HG02571 (cell line): ENCODE results near the gene PPM1H.
"Not testable (repeated sequence)": the region's sequence is repeated elsewhere in the genome, so short reads cannot be mapped to it uniquely, and the experiment has no call there.

Experiments used
- ATAC-seq: cut with Tn5 transposase; IDR thresholded peaks from one replicate; pipeline ENCODE4 v1.9.1; 2021; ENCODE audit warnings: mild to moderate bottlenecking, moderate library complexity; ENCODE audit not compliant: unreplicated experiment

PPM1H gene

DNA sequence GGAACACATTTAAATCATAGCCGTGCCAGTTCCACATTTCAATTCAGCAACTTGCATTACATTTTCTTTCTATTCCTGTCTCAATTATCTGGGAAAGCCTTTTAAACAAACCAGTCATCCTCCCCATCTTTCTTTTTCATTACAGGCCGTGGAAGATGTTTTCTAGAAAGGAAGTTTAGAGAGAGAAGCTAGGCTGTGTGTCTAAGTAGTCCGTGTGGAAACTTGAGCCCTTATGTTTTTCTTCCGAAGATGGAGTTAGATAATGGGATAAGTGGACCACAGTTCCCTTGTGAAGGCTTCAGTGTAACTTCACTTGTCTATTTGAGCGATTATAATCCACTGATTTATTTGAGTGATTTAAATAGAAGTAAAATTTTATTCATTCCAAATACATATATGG is 12.4 kb upstream of the PPM1H start:
- no peak for ATAC-seq

GRCh38 chr12:62943779-62944395 is 8.9 kb upstream of the PPM1H start:
- ATAC-seq: no peak

GRCh38 chr12:62942316-62942715 is 7.4 kb upstream of the PPM1H start:
- ATAC-seq: not testable (repeated sequence)

- peak; percentile 27 for ATAC-seq
Measured at GRCh38 chr12:62934239-62934798, 631 bp downstream of the PPM1H start.

DNA sequence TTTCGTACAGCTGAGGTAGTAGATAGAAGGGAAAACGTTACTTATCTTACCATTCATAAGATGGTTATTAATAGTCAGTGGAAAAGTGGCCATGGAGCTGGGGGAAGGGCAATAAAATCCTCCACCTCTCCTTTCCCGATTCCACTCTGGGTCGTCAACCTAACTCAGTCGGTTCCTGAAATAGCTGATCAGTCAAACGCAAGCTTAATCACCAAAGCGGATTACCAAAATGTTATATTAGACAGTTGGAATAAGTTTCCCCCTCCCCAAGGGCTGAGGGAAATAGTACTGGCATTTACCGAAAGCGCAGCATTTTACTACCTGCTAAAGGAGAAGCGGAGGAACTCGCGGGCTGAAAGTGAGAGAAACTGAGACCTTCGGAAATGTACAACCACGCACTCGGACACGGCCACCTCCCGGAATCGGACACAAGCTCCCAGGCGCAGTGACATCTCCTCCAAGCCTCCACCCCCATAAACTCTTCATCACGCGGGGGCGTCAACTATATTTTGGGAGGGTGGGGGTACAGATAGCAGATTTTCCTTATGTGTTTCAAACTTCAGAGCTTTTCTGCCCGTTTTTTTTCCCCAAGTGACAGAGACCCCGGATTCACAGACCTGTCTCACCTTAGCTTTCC is 1.2 kb downstream of the PPM1H start:
- no peak for ATAC-seq

GRCh38 chr12:62933220-62933601 is 1.7 kb downstream of the PPM1H start:
- ATAC-seq: no peak

- no peak for ATAC-seq
Measured at GRCh38 chr12:62931477-62931876, 3.5 kb downstream of the PPM1H start.

- no peak for ATAC-seq
Measured at GRCh38 chr12:62930546-62931425, 4.2 kb downstream of the PPM1H start.

DNA sequence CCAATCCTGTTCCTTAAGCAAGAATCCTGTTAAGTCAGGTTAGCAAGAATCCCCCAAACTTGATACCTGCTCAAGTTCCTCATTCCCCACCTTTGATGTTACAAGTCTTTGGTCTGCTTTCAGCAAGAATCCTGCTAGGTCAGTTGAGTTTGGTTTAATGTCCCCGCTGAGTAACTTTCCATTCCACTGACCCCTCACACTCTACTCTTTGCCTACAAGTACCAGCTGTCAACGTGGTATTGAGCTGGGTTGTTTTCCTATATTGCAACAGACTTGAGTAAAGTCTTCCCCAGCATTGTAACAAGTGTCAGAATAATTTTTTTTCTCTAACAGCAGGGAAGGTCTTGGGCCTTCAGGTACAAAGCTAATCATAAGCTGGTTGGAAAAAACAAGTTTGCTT is 6.3 kb downstream of the PPM1H start:
- ATAC-seq: no peak

DNA sequence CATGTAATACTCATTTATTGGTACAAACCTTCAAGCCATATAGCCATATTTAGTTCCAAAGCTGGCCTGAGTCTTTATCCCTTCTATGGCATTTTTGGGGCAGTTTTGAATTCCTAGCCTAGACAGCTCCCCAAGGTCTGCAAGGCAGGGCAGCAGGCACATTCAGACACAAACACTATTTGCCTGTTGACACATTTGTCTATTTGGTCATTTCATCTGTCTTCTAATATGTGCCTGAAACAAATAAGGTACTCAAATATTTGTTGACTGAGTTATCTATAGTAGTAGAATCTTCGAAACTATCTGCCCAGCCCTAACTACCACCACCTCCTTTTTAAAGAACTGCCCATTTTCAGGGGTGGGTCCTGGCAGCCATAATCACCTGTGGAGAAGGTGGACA is 9.3 kb downstream of the PPM1H start:
- no peak for ATAC-seq

DNA sequence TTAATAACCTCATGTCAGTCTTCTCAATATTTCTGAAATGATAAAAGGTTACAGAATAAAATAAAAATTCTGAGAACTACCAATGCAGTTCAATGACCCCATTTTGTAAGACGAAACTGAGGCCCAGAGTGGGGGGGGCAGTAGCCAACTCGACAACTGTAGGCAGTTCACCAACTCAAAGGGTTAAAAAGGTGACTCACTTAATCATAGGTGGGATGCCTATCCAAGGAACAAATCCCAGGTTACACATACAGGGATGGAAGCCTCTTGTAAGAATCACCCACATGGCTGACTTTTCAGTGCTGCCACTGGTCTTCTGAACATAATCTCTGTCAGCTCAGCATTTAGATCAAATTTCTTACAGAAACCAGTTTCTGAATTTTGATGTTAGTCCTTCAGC is 10.9 kb downstream of the PPM1H start:
- no peak for ATAC-seq

GRCh38 chr12:62922539-62922938 is 12.4 kb downstream of the PPM1H start:
- no peak for ATAC-seq

GRCh38 chr12:62919838-62920237 is 15.1 kb downstream of the PPM1H start:
- ATAC-seq: no peak

GRCh38 chr12:62917926-62918325 is 17.0 kb downstream of the PPM1H start:
- no peak for ATAC-seq

DNA sequence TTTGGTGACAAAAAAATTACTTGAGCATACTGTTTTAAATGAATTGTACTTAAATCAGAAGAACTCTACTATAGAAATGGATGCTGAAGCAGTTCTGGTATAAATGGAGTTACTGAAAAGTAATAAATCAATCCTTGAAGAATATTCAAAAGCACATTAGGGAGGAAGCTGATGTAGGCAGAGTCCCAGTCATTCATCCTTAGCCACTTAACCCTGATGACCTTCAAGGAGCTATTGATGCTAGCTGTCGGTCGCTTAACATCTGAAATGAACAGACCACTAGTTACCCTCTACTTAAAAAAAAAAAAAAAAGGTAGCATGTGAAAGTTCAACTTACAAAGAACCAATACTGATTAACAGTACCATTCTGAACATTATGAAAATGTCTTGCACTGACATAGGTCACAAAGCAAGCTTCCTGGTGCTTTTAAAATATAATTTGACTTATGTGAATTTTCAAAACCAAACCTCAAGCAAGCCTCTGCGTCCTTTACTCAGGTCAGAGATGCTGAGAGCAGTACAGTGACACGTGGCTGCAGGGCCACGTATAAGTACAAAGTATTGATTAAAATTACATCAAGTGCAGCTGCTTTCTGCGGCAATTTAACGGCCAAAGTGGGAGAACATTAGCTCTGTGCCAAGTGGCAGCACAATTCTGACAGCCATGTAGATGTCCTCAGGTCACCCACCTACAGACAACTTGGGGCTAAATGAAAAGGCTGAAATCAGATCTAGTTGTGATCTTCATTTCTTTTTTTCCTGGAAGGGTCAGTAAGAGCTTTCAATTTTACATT is 18.1 kb downstream of the PPM1H start:
- no peak for ATAC-seq

DNA sequence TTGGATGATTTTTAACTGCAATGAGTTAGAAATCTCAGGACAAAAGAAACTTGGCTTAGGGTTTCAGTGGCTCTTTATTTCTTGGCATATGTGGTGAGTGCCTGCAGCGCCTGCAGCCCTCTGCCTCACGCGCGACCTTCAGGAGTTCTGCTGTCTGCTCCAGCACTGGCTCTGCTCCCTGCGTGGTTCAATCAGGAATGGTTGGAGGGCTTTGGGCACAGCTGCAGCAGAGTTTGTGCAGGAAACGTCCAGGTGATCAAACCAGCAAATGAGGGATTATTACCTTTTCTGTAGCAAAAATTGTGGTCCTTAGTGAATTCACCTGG is 19.8 kb downstream of the PPM1H start:
- no peak for ATAC-seq

DNA sequence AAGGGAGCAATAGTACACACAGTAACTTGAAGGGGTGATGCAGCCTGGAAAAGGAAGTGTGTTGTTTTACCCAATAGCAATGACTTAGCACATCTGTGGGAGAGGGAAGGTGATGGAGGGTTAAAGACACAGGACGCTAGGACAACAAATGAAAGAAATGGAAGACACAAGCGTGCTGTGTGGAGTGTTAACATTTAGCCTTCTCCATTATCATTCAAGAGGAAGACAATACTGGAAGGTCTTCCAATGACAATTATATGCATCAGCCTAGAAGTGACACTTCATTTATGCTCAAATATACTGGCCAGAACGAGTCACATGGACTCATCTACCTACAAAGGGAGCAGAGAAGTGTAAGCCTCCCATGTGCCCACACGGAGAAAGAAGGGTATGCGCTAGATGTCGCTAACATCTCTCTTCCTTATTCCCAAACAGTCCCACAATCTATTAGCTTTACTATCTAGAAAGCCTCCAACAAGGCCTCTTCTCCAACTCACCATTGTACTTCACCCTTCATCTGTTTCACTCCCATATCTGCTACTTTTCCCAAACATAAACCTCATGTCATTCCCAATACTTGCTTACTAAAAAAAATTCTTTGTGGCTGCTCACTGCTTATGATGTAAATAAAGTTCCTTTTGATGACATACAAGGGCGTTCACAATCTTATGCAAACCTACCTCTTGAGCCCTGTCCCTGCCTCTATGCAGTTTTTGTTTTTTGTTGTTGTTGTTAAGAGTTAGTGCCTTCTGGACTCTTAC is 20.3 kb downstream of the PPM1H start:
- ATAC-seq: no peak

DNA sequence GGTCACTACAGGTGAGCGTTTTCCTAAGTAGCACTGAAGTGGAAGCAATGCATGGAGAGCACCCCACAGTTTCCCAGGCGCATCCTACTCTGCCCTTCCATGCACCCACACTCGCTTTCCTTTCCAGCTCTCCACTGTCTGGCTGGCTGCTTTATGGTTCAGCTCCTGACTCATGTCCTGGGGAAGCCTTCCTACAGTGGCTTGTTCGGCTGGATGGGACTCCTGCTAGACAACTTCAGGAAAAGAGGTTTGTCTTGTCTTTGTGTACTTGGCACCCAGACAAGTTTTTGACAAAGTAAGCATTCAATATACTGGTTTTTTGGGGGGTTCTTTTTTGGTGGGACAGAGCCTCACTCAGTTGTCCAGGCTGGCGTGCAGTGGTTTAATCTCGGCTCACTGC is 21.6 kb downstream of the PPM1H start:
- ATAC-seq: no peak

GRCh38 chr12:62912644-62913043 is 22.3 kb downstream of the PPM1H start:
- no peak for ATAC-seq

DNA sequence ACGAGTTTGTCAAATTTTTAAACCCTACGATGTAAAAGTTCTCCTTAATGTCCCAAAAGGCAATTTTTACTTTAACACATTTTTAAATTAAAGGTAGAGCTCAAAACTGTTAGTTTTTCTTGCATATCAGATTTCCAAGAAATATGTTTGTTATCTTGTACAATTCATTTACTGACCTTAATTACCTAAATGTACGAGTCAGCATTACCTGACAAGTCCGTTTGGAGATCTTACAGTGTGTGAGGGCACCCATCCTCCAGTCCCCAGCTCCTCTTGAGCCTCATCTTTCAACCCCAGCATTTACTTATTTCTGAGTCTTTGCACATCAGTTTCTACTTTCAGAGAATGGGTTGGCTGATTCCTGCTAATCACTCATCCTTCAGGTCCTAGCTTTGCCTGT is 23.7 kb downstream of the PPM1H start:
- no peak for ATAC-seq
